GM23338 (cell line): ENCODE measurements around the gene MYOZ1.

Source experiments
- EZH2 ChIP-seq: fragments of 200-600 bp; sonication (generic); IDR thresholded peaks from one replicate; pipeline ENCODE4 v1.8.0; 2017; ENCODE audit warnings: antibody characterized with exemption, mild to moderate bottlenecking, low read depth; ENCODE audit not compliant: unreplicated experiment
- POLR2AphosphoS5 ChIP-seq: IDR thresholded peaks from 2 replicates; pipeline ENCODE4 v1.6.1; 2016; ENCODE audit warnings: antibody characterized with exemption, low read depth
- TF ChIP-seq, protein P1 (sequence below), 2 experiments: fragments of 200-600 bp in 1 of 2; sonication (generic) in 1 of 2; conservative IDR thresholded peaks; 2 replicates each; pipeline versions ENCODE4 v1.5.1 to v1.6.1; 2016 to 2017; ENCODE audit warnings: antibody characterized with exemption in 2 of 2, low read depth in 2 of 2, mild to moderate bottlenecking in 2 of 2, moderate library complexity in 1 of 2
- TF ChIP-seq, protein P2 (sequence below): IDR thresholded peaks from one replicate; pipeline ENCODE4 v1.6.1; 2018; ENCODE audit warnings: antibody characterized with exemption; ENCODE audit not compliant: unreplicated experiment

DNA sequence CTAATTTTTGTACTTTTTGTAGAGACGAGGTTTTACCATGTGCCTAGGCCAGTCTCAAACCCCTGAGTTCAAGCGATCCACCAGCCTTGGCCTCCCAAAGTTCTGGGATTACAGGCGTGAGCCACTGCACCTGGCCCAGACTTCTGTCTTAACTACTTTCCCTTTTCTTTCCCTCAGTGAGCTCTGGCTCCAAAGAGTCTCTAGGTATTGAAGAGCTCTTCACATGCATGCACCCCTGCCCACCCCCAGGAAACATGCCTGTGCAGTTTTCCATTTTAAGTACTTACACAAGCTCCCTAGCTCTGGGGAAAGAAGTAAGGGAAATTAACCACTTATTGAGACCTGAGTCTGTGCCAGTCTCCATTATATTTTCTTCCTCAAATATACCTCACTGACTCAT is 2.0 kb downstream of the MYOZ1 start:
- TF ChIP-seq, protein P1, sequence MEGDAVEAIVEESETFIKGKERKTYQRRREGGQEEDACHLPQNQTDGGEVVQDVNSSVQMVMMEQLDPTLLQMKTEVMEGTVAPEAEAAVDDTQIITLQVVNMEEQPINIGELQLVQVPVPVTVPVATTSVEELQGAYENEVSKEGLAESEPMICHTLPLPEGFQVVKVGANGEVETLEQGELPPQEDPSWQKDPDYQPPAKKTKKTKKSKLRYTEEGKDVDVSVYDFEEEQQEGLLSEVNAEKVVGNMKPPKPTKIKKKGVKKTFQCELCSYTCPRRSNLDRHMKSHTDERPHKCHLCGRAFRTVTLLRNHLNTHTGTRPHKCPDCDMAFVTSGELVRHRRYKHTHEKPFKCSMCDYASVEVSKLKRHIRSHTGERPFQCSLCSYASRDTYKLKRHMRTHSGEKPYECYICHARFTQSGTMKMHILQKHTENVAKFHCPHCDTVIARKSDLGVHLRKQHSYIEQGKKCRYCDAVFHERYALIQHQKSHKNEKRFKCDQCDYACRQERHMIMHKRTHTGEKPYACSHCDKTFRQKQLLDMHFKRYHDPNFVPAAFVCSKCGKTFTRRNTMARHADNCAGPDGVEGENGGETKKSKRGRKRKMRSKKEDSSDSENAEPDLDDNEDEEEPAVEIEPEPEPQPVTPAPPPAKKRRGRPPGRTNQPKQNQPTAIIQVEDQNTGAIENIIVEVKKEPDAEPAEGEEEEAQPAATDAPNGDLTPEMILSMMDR (conservative IDR thresholded peaks at IDR 0.05; ENCODE audit: low read depth in 2 of 2): no peak
- TF ChIP-seq, protein P2, sequence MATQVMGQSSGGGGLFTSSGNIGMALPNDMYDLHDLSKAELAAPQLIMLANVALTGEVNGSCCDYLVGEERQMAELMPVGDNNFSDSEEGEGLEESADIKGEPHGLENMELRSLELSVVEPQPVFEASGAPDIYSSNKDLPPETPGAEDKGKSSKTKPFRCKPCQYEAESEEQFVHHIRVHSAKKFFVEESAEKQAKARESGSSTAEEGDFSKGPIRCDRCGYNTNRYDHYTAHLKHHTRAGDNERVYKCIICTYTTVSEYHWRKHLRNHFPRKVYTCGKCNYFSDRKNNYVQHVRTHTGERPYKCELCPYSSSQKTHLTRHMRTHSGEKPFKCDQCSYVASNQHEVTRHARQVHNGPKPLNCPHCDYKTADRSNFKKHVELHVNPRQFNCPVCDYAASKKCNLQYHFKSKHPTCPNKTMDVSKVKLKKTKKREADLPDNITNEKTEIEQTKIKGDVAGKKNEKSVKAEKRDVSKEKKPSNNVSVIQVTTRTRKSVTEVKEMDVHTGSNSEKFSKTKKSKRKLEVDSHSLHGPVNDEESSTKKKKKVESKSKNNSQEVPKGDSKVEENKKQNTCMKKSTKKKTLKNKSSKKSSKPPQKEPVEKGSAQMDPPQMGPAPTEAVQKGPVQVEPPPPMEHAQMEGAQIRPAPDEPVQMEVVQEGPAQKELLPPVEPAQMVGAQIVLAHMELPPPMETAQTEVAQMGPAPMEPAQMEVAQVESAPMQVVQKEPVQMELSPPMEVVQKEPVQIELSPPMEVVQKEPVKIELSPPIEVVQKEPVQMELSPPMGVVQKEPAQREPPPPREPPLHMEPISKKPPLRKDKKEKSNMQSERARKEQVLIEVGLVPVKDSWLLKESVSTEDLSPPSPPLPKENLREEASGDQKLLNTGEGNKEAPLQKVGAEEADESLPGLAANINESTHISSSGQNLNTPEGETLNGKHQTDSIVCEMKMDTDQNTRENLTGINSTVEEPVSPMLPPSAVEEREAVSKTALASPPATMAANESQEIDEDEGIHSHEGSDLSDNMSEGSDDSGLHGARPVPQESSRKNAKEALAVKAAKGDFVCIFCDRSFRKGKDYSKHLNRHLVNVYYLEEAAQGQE: no peak
- TF ChIP-seq POLR2AphosphoS5: no peak
- TF ChIP-seq EZH2: no peak
